Common myeloid progenitor, CD34-positive (primary cell): ENCODE measurements around the gene SDC1. TPM values are rescaled to one million over a fixed set of nuclear protein-coding genes. Genes with fewer than 3 reads are reported as not detected.
"Not testable (repeated sequence)": the region's sequence is repeated elsewhere in the genome, so short reads cannot be mapped to it uniquely, and the experiment has no call there.

Experiments
- CTCF ChIA-PET: fragments of 350-600 bp; sonication (Branson Sonifier 250); formaldehyde crosslinking; loops from one replicate; lab custom pipeline; 2021; ENCODE audit warnings: antibody characterized with exemption; lab: Charles Lee
- POLR2A ChIA-PET: fragments of 350-600 bp; sonication (Branson Sonifier 250); formaldehyde crosslinking; loops from one replicate; lab custom pipeline; 2021; ENCODE audit warnings: antibody characterized with exemption; lab: Charles Lee
- DNase-seq, 3 donors: peaks; one replicate each; pipeline versions ENCODE4 v3.0.0 to v3.0.0-alpha.2; 2013
- H3K27ac ChIP-seq, 2 experiments: 1 replicate in 1 of 2; 2 replicates in 1 of 2; pipeline ENCODE4 v1.7.0; 2013; ENCODE audit warnings: inconsistent platforms in 2 of 2, low read length in 2 of 2, mild to moderate bottlenecking in 2 of 2, low read depth in 1 of 2, moderate library complexity in 1 of 2; ENCODE audit not compliant: severe bottlenecking in 2 of 2, insufficient read depth in 1 of 2, poor library complexity in 1 of 2
- H3K27me3 ChIP-seq, 5 experiments: replicated peaks in 2 of 5; 1 replicate in 3 of 5; 2 replicates in 2 of 5; pipeline versions ENCODE4 v1.6.1 to v1.7.0; 2013; ENCODE audit warnings: low read length in 4 of 5, mild to moderate bottlenecking in 2 of 5, moderate library complexity in 2 of 5, inconsistent platforms in 1 of 5; ENCODE audit not compliant: insufficient read depth in 5 of 5, control insufficient read depth in 4 of 5
- H3K36me3 ChIP-seq, 4 experiments: 1 replicate in 2 of 4; 2 replicates in 2 of 4; pipeline versions ENCODE4 v1.6.1 to v1.7.0; 2013; ENCODE audit warnings: low read length in 3 of 4, control low read depth in 1 of 4, mild to moderate bottlenecking in 1 of 4; ENCODE audit not compliant: control insufficient read depth in 4 of 4, insufficient read depth in 4 of 4
- H3K4me1 ChIP-seq, 4 experiments: 1 replicate in 3 of 4; 2 replicates in 1 of 4; pipeline versions ENCODE4 v1.6.1 to v1.7.1; 2013; ENCODE audit warnings: low read length in 3 of 4, mild to moderate bottlenecking in 3 of 4, control low read depth in 1 of 4, inconsistent platforms in 1 of 4, moderate library complexity in 1 of 4; ENCODE audit not compliant: control insufficient read depth in 4 of 4, insufficient read depth in 4 of 4; ENCODE audit errors: control extremely low read depth in 1 of 4
- H3K4me3 ChIP-seq, 7 experiments: 1 replicate in 4 of 7; 2 replicates in 3 of 7; pipeline versions ENCODE4 v1.5.1 to v1.7.0; 2013; ENCODE audit warnings: mild to moderate bottlenecking in 7 of 7, low read length in 6 of 7, moderate library complexity in 6 of 7, inconsistent platforms in 2 of 7, low read depth in 2 of 7, control low read depth in 1 of 7; ENCODE audit not compliant: insufficient read depth in 4 of 7, control insufficient read depth in 1 of 7; ENCODE audit errors: extremely low read depth in 1 of 7
- H3K9me3 ChIP-seq, 5 experiments: 1 replicate in 4 of 5; 2 replicates in 1 of 5; pipeline versions ENCODE4 v1.6.1 to v1.7.1; 2013; ENCODE audit warnings: low read length in 4 of 5, mild to moderate bottlenecking in 2 of 5, inconsistent platforms in 1 of 5, low read depth in 1 of 5, moderate library complexity in 1 of 5; ENCODE audit not compliant: control insufficient read depth in 4 of 5, insufficient read depth in 2 of 5; ENCODE audit errors: control extremely low read depth in 1 of 5
- whole genome bisulfite sequencing: methylation state at CpG from one replicate; pipeline ENCODE4 v1.1.5; 2013; ENCODE audit not compliant: insufficient coverage; 5-methylcytosine and 5-hydroxymethylcytosine counted together
- polyA plus RNA-seq: library from polyadenylated mRNA; unstranded; fragments of 120-200 nt; gene quantifications from one replicate; pipeline ENCODE4 v1.2.1, GENCODE V29; 2013

Gene SDC1
- 0.03 TPM for polyA plus RNA-seq

GRCh38 chr2:20224716-20225293 is at the start of gene SDC1:
SDC1 (minus strand) TSS chr2:20225130; CDS start chr2:20224867, 263 bp downstream.
- H3K4me1 ChIP-seq: peaks cover 0 to 28% (median 24%) of the 10 kb centered on the region in 4 experiments
- no peaks in the 10 kb centered on the region for H3K36me3 ChIP-seq
- H3K27me3 ChIP-seq: peaks cover 0 to 49% (median 28%) of the 10 kb centered on the region in 5 experiments
- peak in 2 of 3 donors; percentile 33 to 48 for DNase-seq
- ChIA-PET POLR2A (interaction anchor here (1.2 kb wide), 1 partner anchor 14 kb away, joined by 3 read pairs; no protein-coding TSS in a partner anchor), CTCF (interaction anchor here (0.8 to 1.7 kb wide), 10 partner anchors 10 to 267 kb away, joined by 3 to 9 read pairs (median 3); no protein-coding TSS in a partner anchor)
- under 1% methylated on average over 53 of the region's 65 CpGs for WGBS
- H3K4me3 ChIP-seq: peak within 1 kb of the TSS; percentile 46 to 76 (median 63)
- no peaks in the 10 kb centered on the region for H3K9me3 ChIP-seq
- H3K27ac ChIP-seq: no peak within 1 kb of the TSS

- H3K27me3 ChIP-seq: no peaks in the 10 kb centered on the region
- no peaks in the 10 kb centered on the region for H3K4me1 ChIP-seq
- 95% methylated on average over 2 of the region's 4 CpGs for WGBS
- ChIA-PET POLR2A (no interaction called here), CTCF (no interaction called here)
- H3K27ac ChIP-seq: no peak overlapping the region
- DNase-seq: no peak
- H3K9me3 ChIP-seq: no peaks in the 10 kb centered on the region
- H3K36me3 ChIP-seq: peaks cover 3 to 39% (median 21%) of the 10 kb centered on the region in 4 experiments
- no peak overlapping the region for H3K4me3 ChIP-seq
Observed at GRCh38 chr2:20273042-20273441, 48.1 kb upstream of the SDC1 start.

DNA sequence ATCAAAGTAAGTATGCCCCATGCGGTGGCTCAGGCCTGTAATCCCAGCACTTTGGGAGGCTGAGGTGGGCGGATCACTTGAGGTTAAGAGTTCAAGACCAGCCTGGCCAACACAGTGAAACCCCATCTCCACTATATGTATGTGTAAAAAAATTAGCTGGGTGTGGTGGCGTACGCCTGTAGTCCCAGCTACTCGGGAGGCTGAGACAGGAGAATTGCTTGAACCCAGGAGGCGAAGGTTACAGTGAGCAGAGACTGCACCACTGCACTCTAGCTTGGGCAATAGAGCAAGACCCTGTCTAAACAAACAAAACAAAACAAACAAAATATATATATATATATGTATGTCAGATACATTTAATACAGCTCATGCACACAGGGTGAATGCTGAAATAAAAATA is 43.4 kb upstream of the SDC1 start:
- H3K27ac ChIP-seq, H3K4me1 ChIP-seq, H3K9me3 ChIP-seq, H3K27me3 ChIP-seq, POLR2A ChIA-PET, DNase-seq, H3K4me3 ChIP-seq: not testable (repeated sequence)
- no CpG with 5 or more reads among the region's 6 CpGs for WGBS
- H3K36me3 ChIP-seq: peaks cover 7 to 36% (median 23%) of the 10 kb centered on the region in 4 experiments
- CTCF ChIA-PET: interaction anchor here (0.8 to 1.7 kb wide), 5 partner anchors 9 to 23 kb away, joined by 3 to 5 read pairs (median 3); no protein-coding TSS in a partner anchor

DNA sequence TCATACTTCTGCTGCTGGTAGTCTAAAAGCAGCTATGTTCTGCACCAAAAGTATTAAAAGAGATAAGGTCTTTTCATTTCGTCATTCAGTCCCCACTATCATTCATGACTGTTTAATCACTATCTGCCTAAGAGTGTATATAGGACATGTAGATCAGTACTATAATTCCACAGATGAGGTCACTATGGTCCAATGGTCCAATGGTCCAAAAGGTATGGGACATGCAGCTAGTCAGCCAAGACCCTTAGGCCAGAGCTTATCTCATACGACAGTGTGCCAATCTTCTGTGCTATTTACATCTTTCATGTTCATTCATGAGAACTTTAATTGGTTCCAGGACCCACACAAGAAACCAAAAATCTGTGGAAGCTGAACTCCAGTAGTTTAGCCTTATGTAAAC is 42.6 kb upstream of the SDC1 start:
- CTCF ChIA-PET: interaction anchor here (1.4 kb wide), 1 partner anchor 23 kb away, joined by 3 read pairs; no protein-coding TSS in a partner anchor
- POLR2A ChIA-PET: no interaction called here
- Histone ChIP-seq H3K4me3 (no peak overlapping the region), H3K4me1 (no peaks in the 10 kb centered on the region), H3K36me3 (peaks cover 10 to 42% (median 24%) of the 10 kb centered on the region in 4 experiments), H3K27me3 (no peaks in the 10 kb centered on the region), H3K27ac (no peak overlapping the region), H3K9me3 (no peaks in the 10 kb centered on the region)
- DNase-seq: no peak
- WGBS: 83% methylated on average over 1 of the region's 2 CpGs

GRCh38 chr2:20264629-20265028 is 39.7 kb upstream of the SDC1 start:
- CTCF ChIA-PET: interaction anchor here (1.4 kb wide), 2 partner anchors 11 to 22 kb away, joined by 3 to 4 read pairs; no protein-coding TSS in a partner anchor
- Histone ChIP-seq H3K27ac (no peak overlapping the region), H3K27me3 (no peaks in the 10 kb centered on the region), H3K4me1 (no peaks in the 10 kb centered on the region), H3K9me3 (no peaks in the 10 kb centered on the region), H3K4me3 (no peak overlapping the region), H3K36me3 (peaks cover 25 to 53% (median 35%) of the 10 kb centered on the region in 4 experiments)
- WGBS: 100% methylated on average over 2 of the region's 2 CpGs
- DNase-seq: no peak
- POLR2A ChIA-PET: no interaction called here

DNA sequence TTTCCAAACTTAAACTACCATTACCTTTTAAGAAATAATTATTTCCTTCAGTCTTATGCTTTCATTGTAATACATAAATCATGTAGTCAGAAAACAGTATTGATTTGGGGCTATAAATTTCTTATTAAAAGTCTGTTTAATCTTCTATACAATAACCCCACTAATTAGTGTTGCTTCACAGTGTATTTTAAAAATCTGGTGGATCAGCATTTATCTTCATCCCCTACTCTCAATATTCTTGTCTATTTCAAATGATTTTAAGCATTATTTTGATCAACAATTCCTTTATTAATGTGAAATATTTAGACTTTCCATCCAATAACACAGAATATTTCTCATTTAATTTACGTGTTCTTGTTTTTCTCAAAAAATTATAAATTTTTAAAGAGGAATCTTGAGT is 32.5 kb upstream of the SDC1 start:
- CTCF ChIA-PET: no interaction called here
- POLR2A ChIA-PET: no interaction called here
- no peak overlapping the region for H3K4me3 ChIP-seq
- H3K36me3 ChIP-seq: peaks cover 26 to 76% (median 57%) of the 10 kb centered on the region in 4 experiments
- no peak for DNase-seq
- H3K9me3 ChIP-seq: no peaks in the 10 kb centered on the region
- H3K27me3 ChIP-seq: no peaks in the 10 kb centered on the region
- H3K27ac ChIP-seq: no peak overlapping the region
- WGBS: no CpG with 5 or more reads among the region's 1 CpG
- no peaks in the 10 kb centered on the region for H3K4me1 ChIP-seq

GRCh38 chr2:20254731-20255130 is 29.8 kb upstream of the SDC1 start:
- POLR2A ChIA-PET: no interaction called here
- Histone ChIP-seq H3K36me3 (peaks cover 27 to 79% (median 57%) of the 10 kb centered on the region in 4 experiments), H3K27ac (no peak overlapping the region), H3K27me3 (no peaks in the 10 kb centered on the region), H3K4me3 (no peak overlapping the region), H3K9me3 (no peaks in the 10 kb centered on the region), H3K4me1 (no peaks in the 10 kb centered on the region)
- no peak for DNase-seq
- CTCF ChIA-PET: interaction anchor here (1.2 kb wide), 1 partner anchor 23 kb away, joined by 3 read pairs; no protein-coding TSS in a partner anchor
- 100% methylated on average over 2 of the region's 4 CpGs for WGBS
